HG02885 (cell line): Measurements from ENCODE around the gene CST6.
"Not testable (repeated sequence)": the region's sequence is repeated elsewhere in the genome, so short reads cannot be mapped to it uniquely, and the experiment has no call there.

Experiments used
- ATAC-seq: cut with Tn5 transposase; IDR thresholded peaks from one replicate; pipeline ENCODE4 v1.9.1; 2021; ENCODE audit warnings: mild to moderate bottlenecking; ENCODE audit not compliant: unreplicated experiment, poor library complexity

CST6 gene

GRCh38 chr11:66012946-66013761 lies 1.3 kb downstream of the CST6 start:
- no peak for ATAC-seq

DNA sequence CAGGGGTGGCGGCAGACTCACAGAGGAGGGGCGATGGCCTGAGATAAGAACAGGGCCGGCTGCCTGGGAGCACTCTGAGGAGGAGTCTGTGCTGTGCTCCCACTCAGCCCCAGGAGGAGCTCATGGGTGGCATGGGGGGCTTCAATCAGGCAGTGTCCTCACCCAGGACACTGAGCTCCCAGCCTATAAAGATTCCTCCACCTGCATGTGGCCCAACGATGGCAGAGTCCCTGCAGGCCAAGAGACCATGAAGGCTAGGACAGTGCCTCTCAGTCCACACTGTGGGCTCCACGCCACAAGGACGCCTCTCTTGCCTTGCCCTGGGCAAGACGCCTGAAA lies 1.9 kb downstream of the CST6 start:
- ATAC-seq: no peak

GRCh38 chr11:66014804-66015453 lies 3.1 kb downstream of the CST6 start:
- no peak for ATAC-seq

DNA sequence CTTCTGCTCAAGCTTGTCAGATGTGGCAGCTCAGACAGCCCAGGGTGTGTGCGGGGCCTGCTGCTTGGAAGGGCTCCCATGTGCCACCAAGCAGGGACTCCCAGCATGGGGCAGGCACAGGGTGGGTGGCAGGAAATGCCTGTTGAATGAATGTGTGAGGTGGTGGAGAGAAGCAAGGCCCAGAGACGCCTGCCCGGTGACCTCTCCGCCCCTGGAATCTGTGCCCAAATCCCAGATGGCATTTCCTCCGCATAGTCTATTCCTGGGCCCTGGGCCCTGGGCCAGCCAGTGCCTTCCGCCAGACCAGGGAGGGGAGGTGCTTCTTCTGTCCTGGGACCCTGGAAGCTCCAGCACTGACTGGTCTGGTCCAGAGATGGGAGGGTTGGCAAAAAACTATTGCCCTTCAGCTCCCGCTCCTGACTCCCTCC lies 3.7 kb downstream of the CST6 start:
- ATAC-seq: no peak

- ATAC-seq: no peak
Measured at GRCh38 chr11:66015936-66016792, 4.4 kb downstream of the CST6 start.

- ATAC-seq: no peak
Measured at GRCh38 chr11:66016793-66017177, 5.0 kb downstream of the CST6 start.

DNA sequence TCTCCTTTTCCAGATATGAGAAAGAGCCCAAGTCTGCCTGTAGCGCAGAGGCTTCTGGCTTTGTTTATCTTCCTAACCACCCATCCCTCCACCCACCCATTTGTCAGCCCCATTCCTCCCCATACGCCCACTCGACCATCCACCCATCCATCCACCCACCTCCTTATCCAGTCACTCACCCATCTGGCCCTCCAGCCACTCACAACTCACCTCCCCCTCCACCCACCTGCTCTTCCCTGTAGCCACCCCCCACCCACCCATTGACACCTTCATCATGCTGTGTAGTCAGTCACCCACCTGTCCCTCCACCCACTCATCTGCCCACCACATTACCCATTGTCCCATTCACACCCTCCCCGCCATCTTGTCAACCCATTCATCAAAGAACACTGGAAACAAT lies 5.5 kb downstream of the CST6 start:
- no peak for ATAC-seq

GRCh38 chr11:66020212-66020611 lies 8.4 kb downstream of the CST6 start:
- no peak for ATAC-seq

GRCh38 chr11:66020618-66021357 lies 9.0 kb downstream of the CST6 start:
- ATAC-seq: no peak

GRCh38 chr11:66022401-66023185 lies 10.8 kb downstream of the CST6 start:
- peak; percentile 46 for ATAC-seq

DNA sequence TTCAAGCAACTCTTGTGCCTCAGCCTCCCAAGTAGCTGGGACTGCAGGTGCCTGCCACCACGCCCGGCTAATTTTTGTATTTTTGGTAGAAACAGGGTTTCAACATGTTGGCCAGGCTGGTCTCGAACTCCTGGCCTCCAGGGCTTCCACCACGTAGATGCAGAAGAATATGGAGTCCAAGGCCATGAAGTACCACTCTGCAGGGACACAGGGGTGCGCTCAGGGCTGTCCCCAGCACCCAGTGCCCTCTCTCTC lies 11.3 kb downstream of the CST6 start:
- ATAC-seq: not testable (repeated sequence)

DNA sequence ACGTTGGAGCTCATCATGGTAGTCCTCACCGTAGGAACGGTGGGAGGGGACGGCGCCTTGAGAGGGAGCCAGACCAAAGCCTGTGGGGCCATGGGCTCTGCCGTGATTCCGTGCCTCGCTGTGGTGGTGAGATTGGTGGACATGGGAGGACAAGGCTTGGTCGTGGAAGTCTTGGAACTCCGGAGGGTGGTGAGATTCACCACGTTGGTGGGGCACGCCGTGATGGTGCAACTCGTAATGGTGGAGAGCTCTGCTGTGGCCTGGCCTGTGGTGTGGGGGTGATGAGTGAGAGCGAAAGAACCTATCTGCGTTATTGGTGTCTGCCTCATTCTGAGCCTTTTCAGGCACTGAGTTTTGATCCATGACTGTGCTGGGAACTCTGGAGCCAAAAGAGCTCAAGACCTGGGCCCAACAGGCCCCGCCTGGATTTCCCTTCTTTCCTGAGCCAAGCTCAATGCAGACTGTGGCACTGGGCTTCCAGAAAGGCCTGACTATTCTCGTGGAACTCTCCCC lies 14.3 kb downstream of the CST6 start, which contains the start of gene CATSPER1:
Gene CATSPER1 (minus strand): TSS at position 463 of the 513 bp plus-strand sequence. CDS start 100 bp downstream, at position 363.
- no peak for ATAC-seq

DNA sequence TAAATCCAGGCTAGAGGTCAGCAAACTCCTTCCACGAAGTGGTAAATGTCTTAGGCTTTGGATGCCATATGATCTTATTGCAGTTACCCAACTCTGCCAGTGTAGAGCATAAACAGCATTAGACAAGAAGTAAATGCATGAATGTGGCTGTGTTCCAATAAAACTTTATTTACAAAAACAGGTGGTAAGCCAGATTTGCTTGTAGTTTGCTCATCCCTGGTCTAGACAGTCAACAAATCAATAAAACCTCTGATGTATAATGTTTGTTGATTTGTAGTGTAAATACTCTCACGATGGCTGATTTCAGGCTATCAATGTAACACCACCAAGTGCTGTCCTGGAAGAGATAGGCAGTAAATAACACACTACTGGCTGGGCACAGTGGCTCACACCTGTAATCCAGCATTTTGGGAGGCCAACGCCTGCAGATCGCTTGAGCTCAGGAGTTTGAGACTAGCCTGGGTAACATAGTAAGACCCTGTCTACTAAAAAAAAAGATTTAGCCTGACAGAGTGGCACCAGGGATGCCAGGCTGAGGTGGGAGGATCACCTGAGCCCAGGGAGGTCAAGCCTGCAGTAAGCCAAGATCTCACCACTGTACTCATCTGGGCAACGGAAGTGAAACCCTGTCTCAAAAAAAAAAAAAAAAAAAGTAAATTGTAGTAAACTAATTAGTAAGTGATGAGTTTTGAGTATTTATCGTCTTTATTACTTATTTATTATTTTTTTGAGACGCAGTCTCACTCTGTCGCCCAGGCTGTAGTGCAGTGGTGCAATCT lies 21.3 kb downstream of the CST6 start:
- no peak for ATAC-seq

- no peak for ATAC-seq
Measured at GRCh38 chr11:66035653-66036333, 24.0 kb downstream of the CST6 start.

DNA sequence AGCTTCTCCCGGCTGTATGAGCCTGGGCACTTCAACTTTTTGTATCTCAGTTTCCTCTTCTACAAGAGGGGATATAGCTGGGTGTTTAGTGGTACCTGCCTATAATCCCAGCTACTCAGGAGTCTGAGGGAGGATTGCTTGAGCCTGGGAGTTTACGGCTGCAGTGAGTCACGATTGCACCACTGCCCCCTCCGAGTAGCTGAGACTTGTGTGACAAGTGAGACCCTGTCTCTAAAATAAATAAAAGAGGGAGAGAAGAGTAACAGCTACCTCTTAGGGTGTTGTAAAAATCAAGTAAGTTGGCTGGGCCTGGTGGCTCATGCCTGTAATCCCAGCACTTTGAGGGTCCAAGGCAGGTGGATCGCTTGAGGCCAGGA lies 24.5 kb downstream of the CST6 start:
- ATAC-seq: no peak

DNA sequence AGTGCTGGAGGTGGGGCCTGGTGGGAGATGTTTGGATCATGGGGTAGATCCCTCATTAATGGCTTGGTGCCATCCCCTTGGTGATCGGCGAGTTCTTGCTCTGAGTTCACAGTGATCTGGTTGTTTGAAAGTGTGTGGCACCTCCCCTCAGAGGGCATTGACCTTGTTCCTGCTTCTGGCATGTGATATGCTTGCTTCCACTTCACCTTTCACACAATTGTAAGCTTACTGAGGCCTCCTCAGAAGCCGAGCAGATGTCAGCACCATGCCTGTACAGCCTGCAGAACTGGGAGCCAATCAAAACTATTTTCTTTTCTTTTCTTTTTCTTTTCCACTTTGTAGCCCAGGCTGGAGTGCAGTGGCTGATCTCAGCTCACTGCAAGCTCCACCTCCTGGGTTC lies 25.5 kb downstream of the CST6 start:
- no peak for ATAC-seq

- no peak for ATAC-seq
Measured at GRCh38 chr11:66039765-66040164, 28.0 kb downstream of the CST6 start.

- ATAC-seq: no peak
Measured at GRCh38 chr11:66042227-66042995, 30.6 kb downstream of the CST6 start.
